C4-2B (cell line): ENCODE data around the gene GRID1.

Source experiments
- ZFX ChIP-seq: fragments of 450-650 bp; IDR thresholded peaks from 2 replicates; pipeline ENCODE4 v1.6.1; 2017
- TF ChIP-seq, protein P1 (sequence below): fragments of 450-650 bp; conservative IDR thresholded peaks from 2 replicates; pipeline ENCODE4 v1.5.1; 2017; ENCODE audit warnings: mild to moderate bottlenecking

DNA sequence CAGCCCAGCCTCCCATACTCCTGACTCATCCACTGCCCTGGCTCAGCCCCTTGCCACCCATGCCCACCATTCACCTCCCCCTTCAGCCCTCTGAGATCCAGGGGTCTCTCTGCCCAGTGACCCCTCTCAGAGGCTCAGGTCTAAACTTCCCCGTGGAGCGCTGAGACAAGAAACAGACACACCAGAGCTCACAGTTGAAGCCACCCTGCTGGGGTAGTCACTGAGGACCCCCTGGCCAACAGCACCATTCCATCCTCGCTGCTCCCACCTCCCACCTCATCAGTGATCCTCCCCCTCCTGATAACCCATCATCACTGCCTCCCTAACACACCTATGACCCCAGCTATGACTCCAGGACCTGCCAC lies 100.7 kb downstream of the GRID1 start:
- TF ChIP-seq, protein P1, sequence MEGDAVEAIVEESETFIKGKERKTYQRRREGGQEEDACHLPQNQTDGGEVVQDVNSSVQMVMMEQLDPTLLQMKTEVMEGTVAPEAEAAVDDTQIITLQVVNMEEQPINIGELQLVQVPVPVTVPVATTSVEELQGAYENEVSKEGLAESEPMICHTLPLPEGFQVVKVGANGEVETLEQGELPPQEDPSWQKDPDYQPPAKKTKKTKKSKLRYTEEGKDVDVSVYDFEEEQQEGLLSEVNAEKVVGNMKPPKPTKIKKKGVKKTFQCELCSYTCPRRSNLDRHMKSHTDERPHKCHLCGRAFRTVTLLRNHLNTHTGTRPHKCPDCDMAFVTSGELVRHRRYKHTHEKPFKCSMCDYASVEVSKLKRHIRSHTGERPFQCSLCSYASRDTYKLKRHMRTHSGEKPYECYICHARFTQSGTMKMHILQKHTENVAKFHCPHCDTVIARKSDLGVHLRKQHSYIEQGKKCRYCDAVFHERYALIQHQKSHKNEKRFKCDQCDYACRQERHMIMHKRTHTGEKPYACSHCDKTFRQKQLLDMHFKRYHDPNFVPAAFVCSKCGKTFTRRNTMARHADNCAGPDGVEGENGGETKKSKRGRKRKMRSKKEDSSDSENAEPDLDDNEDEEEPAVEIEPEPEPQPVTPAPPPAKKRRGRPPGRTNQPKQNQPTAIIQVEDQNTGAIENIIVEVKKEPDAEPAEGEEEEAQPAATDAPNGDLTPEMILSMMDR: no peak
- no peak for TF ChIP-seq ZFX
